NCI-H446 treated with DMSO at 0.1 percent for 48 hours (cell line): ENCODE results near the gene SETD2.
A peak's percentile ranks its signal among the peaks of the same experiment; 100 is the strongest.
"Not testable (repeated sequence)": the region's sequence is repeated elsewhere in the genome, so short reads cannot be mapped to it uniquely, and the experiment has no call there.

Experiments used
- DNase-seq: peaks from one replicate; lab custom pipeline; 2025; lab: John Stamatoyannopoulos, UW

SETD2 gene

DNA sequence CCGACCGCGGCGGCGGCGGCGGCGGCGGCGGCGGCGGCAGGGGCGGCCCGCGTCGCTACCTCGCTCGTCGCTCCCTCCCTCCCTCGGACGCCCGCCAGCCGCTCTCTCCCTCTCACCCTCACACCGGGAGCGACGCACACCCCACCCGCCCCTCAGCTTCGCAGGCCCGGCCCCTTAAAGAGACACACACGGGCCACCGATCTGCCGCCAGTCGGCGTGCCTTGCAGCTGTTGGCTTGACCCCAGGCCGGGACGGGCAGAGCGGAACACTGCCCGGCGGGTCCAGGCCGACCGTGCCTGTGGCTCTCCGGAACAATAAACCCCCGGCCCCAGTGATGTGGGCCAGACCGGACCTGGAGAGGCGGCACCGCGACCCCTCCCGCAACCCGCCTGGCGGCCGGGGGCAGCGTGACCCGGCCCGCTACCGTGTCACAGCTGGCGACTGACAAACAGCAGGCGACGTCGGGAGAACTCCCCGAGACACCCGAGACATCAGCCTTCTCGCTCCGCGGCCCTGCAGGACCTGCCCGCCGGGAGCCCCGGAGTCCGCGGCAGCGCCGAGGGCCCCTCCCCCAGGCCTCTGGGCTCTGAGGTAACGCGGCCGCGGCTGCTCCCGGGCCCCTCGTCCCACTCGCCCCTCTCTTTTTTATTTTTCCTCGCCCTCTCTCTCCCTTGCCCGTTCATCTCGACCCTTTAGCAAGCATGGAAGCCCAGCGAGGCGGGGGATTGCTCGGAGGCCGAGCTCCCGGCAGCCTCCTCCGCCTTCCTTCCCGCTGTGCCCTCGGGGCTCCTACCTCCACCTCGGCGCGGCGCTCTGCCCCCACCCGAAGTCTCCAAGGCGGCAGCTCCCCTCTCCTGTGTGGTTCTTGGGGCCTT is at the start of gene SETD2:
Gene SETD2 (minus strand): TSS at position 107 of the 875 bp plus-strand sequence. CDS start 189 bp downstream, outside the sequence.
- DNase-seq: peak; percentile 38

DNA sequence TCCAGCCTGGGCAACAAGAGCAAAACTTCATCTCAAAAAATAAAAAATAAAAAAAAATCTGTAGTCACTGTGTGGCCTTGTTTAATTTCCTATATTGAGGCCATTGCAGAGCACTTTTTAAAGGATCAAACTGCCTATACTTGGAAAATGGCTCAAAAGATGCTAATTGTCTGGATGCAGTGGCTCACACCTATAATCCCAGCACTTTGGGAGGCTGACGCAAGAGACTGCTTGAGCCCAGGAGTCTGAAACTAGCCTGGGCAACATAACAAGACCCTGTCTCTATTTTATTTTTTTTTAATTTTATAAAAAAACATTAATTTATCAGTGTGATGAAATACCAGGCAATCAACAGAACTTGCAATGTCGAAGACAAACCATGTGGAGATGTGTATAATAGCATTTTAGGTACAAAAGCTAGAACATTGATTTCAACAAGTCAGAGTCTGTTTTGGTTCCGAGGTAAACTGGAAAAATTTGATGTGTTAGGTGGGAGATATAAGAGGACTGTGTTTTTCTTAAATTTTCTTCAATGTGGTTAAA is 47.0 kb upstream of the SETD2 start:
- no peak for DNase-seq

DNA sequence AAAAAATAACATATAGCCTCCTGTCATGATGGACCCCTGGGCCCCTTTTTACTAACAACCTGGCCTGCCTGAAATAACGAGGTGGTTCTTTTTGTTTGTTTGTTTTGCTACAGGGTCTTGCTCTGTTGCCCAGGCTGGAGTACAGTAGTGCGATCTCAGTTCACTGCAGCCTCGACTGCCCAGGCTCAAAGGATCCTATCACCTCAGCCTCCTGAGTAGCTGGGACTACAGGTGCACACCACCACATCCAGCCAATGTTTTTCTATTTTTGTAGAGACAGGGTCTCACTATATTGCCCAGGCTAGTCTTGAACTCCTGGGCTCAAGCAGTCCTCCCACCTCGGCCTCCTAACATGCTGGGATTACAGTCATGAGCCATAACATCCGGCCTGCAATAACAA is 42.1 kb upstream of the SETD2 start:
- not testable (repeated sequence) for DNase-seq

- no peak for DNase-seq
These were observed 41.0 kb upstream of the SETD2 start for GRCh38 chr3:47204875-47205274.

DNA sequence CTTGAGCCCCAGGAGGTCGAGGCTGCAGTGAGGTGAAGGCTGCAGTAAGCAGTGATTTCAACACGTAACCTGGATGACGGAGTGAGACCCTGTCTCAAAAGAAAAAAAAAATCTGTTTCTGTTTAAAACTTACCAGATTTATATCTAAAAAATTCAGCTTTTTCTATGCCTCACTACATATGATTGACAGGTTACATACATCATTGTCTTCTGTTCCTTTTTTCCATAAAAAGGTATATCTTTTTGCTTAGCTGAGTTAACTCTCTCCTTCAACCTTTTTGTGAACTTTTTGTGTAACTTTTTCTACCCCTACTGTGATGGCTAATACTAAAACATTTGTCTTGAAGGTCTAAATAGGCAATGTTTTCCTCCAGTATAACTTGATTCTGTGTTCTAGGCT is 38.6 kb upstream of the SETD2 start:
- DNase-seq: no peak

DNA sequence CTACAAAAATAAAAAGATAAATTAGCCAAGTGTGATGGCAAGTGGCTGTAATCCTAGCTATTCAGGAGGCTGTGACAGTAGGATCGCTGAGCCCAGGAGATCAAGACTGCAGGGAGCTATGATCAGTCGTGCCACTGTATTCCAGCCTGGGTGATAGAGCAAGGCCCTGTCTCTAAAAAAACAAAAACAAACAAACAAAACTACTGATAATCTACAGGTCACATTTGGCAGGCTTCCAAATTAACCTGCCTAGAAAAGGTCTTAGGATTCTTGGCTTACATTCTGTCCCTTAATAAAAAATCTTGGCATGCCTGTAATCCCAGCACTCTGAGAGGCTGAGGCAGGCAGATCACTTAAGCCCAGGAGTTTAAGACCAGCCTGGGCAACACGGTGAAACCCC is 33.4 kb upstream of the SETD2 start:
- DNase-seq: no peak

DNA sequence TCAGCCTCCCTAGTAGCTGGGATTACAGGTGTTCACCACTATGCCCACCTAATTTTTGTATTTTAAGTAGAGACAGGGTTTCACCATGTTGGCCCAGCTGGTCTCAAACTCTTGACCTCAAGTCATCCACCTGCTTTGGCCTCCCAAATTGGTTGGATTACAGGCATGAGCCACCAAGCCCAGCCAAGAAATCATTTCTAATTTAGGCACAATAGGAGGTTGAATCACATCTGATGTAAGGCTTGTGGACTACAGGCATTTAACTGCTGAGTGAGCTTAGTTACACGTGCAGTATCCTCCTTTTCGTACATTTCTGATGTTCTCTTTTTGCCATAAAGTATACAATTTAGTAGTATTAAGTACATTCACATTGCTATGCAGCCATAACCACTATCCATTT is 31.1 kb upstream of the SETD2 start:
- DNase-seq: no peak

DNA sequence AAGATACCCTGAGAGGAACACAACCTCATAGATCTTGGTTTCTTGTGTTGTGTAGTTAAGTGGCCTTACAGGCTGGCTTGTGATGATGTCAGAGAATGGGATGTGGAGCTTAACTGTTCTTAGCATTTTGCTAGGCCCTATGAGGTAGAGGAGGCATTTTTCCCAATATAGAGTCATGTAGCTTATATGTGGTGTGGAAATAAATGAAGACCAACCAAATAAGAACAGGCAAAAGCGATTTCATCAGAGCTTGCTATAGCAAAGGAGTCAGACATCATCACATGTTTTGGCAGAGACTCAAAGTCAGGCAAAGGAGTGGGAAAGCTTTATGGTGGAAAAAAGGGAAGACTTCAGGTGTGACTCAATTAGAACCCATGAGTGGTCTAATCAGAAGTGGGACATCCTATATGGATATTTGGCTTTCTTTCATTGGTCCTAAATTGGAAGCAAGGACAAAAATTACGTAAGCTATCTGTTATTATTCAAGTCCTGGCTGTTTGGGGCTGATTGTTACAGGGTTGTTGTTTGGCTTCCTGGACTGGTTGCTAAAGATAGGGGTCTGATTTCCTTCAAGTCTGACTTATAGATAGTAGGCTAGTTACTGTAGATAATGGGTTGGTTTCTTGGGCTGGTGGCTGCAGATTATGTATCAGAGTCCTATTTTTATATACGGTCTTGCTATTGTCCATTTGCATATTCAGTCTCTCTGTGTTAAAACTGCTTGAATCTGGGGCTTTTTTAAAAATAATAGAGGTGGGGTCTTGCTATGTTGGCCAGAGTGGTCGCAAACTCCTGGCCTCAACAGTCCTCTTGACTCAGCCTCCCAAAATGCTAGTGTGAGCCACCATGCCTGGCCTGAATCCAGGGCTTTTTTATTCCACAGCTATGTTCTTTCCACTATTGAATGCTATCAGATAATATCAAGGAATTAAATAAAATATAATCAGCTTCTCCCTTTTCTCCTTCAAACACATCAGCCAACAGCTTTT is 30.3 kb upstream of the SETD2 start:
- no peak for DNase-seq

DNA sequence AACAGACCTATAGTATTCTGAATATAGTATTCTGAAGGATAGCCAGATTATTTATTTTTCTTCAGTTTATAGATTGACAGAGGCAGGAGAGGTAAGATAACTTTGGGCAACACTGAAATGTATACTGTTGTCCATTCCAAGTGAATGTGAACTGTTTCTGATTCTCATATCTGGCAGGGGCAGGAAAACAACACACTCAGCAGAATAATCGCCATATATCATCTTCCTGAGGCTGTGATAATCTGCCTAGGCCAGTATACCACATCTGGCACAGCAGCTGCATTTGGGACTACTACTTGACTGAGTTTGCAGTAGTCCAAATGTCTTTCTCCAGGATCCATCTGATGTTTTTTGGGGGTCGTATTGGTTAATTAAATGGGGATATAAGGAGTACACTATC is 22.4 kb upstream of the SETD2 start:
- no peak for DNase-seq

GRCh38 chr3:47181685-47182084 is 17.8 kb upstream of the SETD2 start:
- DNase-seq: not testable (repeated sequence)

DNA sequence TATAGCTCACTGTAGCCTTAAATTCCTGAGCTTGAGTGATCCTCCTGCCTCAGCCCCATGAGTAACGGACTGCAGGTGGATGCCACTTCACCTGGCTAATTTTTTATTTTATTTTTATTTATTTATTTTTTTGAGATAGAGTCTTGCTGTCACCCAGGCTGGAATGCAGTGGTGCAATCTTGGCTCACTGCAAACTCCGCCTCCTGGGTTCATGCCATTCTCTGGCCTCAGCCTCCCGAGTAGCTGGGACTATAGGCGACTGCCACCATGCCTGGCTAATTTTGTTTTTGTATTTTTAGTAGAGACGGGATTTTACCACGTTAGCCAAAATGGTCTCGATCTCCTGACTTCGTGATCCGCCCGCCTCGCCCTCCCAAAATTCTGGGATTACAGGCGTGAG is 16.1 kb upstream of the SETD2 start:
- DNase-seq: not testable (repeated sequence)

DNA sequence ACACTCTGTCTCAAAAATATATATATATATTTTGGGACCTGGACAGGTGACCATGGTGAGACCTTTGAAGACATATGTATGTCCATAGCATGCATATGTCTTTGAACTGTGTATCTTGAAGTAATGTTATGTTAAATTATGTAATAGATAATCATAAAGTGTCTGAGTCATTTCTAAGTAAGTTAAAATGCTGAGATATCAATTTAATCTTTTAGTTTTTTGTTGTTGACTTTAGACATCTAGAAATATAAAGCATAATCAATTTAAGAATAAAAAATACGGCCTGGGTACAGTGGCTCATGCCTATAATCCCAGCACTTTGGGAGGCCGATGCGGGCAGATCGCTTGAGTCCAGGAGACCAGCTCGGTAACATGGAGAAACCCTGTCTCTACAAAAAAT is 12.7 kb upstream of the SETD2 start:
- DNase-seq: no peak

GRCh38 chr3:47163169-47164006 is 525 bp downstream of the SETD2 start:
- DNase-seq: no peak

DNA sequence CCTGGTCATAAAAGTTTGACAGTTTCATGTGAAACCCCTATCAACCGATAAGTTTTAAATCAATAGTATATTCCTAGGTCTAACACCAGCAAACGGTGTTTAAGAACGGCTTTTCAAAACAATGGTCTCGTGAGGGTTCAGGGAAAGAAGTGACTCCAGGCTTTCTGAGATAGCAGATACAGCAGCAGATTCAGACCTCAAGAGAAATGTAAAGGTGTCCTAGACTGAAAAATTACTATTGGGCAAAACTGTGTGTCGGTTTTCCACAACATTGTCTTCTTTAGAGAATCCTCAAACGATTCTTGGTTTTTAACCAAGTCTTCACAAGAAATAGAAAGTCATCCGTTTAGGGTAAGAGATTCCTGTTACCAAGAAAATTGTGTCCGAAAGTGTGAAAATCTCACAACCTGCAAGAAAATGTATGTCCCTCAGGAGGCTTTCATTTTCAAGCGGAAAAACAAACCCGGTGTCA is 1.2 kb downstream of the SETD2 start:
- DNase-seq: no peak

GRCh38 chr3:47161983-47162696 is 1.8 kb downstream of the SETD2 start:
- no peak for DNase-seq

- no peak for DNase-seq
These were observed 4.1 kb downstream of the SETD2 start for GRCh38 chr3:47159820-47160219.

- DNase-seq: no peak
These were observed 5.7 kb downstream of the SETD2 start for GRCh38 chr3:47158208-47158607.

DNA sequence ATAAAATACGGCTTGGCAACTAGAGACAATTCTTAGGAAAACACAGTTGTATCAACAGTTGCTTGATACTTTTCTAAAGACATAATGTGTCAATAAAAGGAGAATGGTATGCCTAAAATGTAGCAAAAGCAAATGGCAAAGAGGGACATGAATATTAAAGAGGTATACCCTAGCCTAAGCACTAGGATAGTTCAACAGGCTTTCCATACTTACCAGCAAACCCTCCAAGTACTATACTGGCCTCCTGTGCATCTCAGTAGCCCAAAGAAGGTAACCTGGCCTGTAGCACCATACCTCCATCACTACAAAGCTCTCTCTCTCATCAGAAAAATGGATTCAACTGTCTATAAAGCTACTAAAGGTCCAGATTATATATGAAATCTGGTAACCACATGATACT is 7.5 kb downstream of the SETD2 start:
- no peak for DNase-seq

GRCh38 chr3:47152578-47152977 is 11.3 kb downstream of the SETD2 start:
- no peak for DNase-seq

GRCh38 chr3:47151836-47152235 is 12.1 kb downstream of the SETD2 start:
- no peak for DNase-seq
